Activated CD8-positive, alpha-beta memory T cell treated with anti-CD3 and anti-CD28 coated beads, Interleukin-2, amount 10 ng/mL, durations not matched to agents 7 days and 5 days (primary cell): ENCODE measurements around the gene ZNF335. TPM values are rescaled to one million over a fixed set of nuclear protein-coding genes. Genes with fewer than 3 reads are reported as not detected.
"Not testable (repeated sequence)": the region's sequence is repeated elsewhere in the genome, so short reads cannot be mapped to it uniquely, and the experiment has no call there.

Experiments
- ATAC-seq: fragments of 150-1000 bp; cut with Tn5 transposase; one replicate; pipeline ENCODE4 v1.10.0; 2021; ENCODE audit warnings: moderate library complexity
- CTCF ChIA-PET: fragments of 350-600 bp; sonication (Branson Sonifier 250); formaldehyde crosslinking; loops from one replicate; lab custom pipeline; 2021; ENCODE audit warnings: antibody characterized with exemption; lab: Charles Lee
- DNase-seq: peaks from one replicate; pipeline ENCODE4 v3.0.0-alpha.2; 2020
- H3K27ac Mint-ChIP-seq: one replicate; pipeline ENCODE4 v1.8.0; 2021; ENCODE audit warnings: mild to moderate bottlenecking, mixed read lengths
- H3K27me3 Mint-ChIP-seq: one replicate; pipeline ENCODE4 v1.8.0; 2021; ENCODE audit warnings: mixed read lengths
- H3K36me3 Mint-ChIP-seq: one replicate; pipeline ENCODE4 v1.8.0; 2021; ENCODE audit warnings: mild to moderate bottlenecking, mixed read lengths
- H3K4me1 Mint-ChIP-seq: one replicate; pipeline ENCODE4 v1.8.0; 2021; ENCODE audit warnings: mixed read lengths
- H3K4me3 Mint-ChIP-seq: one replicate; pipeline ENCODE4 v1.8.0; 2021; ENCODE audit warnings: mild to moderate bottlenecking, moderate library complexity, mixed read lengths
- H3K9me3 Mint-ChIP-seq: one replicate; pipeline ENCODE4 v1.8.0; 2022; ENCODE audit warnings: low read depth, mixed read lengths
- total RNA-seq, 2 experiments: library from RNA; stranded (reverse); gene quantifications; one replicate each; pipeline ENCODE4 v1.2.3, GENCODE V29; 2021

ZNF335 gene
- total RNA-seq, 2 experiments from 2014 or later: 39.4 to 40.6 TPM

- H3K27me3 Mint-ChIP-seq: no peaks in the 10 kb centered on the region
- peaks cover 48% of the 10 kb centered on the region for H3K36me3 Mint-ChIP-seq
- no peak for DNase-seq
- H3K9me3 Mint-ChIP-seq: no peaks in the 10 kb centered on the region
- ATAC-seq: no peak
- H3K4me3 Mint-ChIP-seq: no peak overlapping the region
- H3K4me1 Mint-ChIP-seq: peaks cover 20% of the 10 kb centered on the region
- no peak overlapping the region for H3K27ac Mint-ChIP-seq
- CTCF ChIA-PET: interaction anchor here (0.9 to 9.2 kb wide), 4 partner anchors 19 to 166 kb away, joined by 3 to 114 read pairs (median 6); partner anchors contain the start of gene PCIF1
Observed at GRCh38 chr20:45965169-45966002, 6.6 kb downstream of the ZNF335 start.

GRCh38 chr20:45964006-45964400 lies 8.0 kb downstream of the ZNF335 start:
- no peak for ATAC-seq
- DNase-seq: no peak
- CTCF ChIA-PET: interaction anchor here (0.8 to 9.2 kb wide), 5 partner anchors 11 to 165 kb away, joined by 3 to 114 read pairs (median 8); partner anchors contain the start of gene PCIF1
- Mint-ChIP-seq H3K27ac (no peak overlapping the region), H3K27me3 (no peaks in the 10 kb centered on the region), H3K4me3 (no peak overlapping the region), H3K9me3 (no peaks in the 10 kb centered on the region), H3K4me1 (peaks cover 7% of the 10 kb centered on the region), H3K36me3 (peaks cover 55% of the 10 kb centered on the region)

GRCh38 chr20:45963059-45964005 lies 8.7 kb downstream of the ZNF335 start:
- no peak for DNase-seq

GRCh38 chr20:45962031-45962755 lies 9.8 kb downstream of the ZNF335 start:
- CTCF ChIA-PET: interaction anchor here (0.6 to 6.7 kb wide), 12 partner anchors 8 to 173 kb away, joined by 3 to 53 read pairs (median 6); partner anchors contain the start of gene ZNF335
- H3K4me3 Mint-ChIP-seq: no peak overlapping the region
- H3K27ac Mint-ChIP-seq: no peak overlapping the region
- H3K4me1 Mint-ChIP-seq: peaks cover 7% of the 10 kb centered on the region
- no peaks in the 10 kb centered on the region for H3K27me3 Mint-ChIP-seq
- DNase-seq (no peak), ATAC-seq (no peak)
- peaks cover 57% of the 10 kb centered on the region for H3K36me3 Mint-ChIP-seq
- no peaks in the 10 kb centered on the region for H3K9me3 Mint-ChIP-seq

More at GRCh38 chr20:45963059-45964005, 8.7 kb downstream of the ZNF335 start:
- CTCF ChIA-PET: interaction anchor here (0.8 to 9.2 kb wide), 12 partner anchors 7 to 164 kb away, joined by 3 to 114 read pairs (median 6); partner anchors contain the start of genes PCIF1, ZNF335 and ZSWIM1
- Mint-ChIP-seq H3K36me3 (peaks cover 61% of the 10 kb centered on the region), H3K27ac (no peak overlapping the region), H3K4me1 (peaks cover 7% of the 10 kb centered on the region), H3K9me3 (no peaks in the 10 kb centered on the region), H3K27me3 (no peaks in the 10 kb centered on the region), H3K4me3 (no peak overlapping the region)
- ATAC-seq: no peak

- Mint-ChIP-seq H3K4me3 (no peak overlapping the region), H3K27ac (no peak overlapping the region), H3K9me3 (no peaks in the 10 kb centered on the region), H3K36me3 (peaks cover 52% of the 10 kb centered on the region), H3K4me1 (peaks cover 4% of the 10 kb centered on the region), H3K27me3 (no peaks in the 10 kb centered on the region)
- DNase-seq (no peak), ATAC-seq (no peak)
- CTCF ChIA-PET: interaction anchor here (1.3 to 6.7 kb wide), 6 partner anchors 10 to 161 kb away, joined by 3 to 53 read pairs (median 13); partner anchors contain the start of gene ZNF335
Observed at GRCh38 chr20:45959956-45960630, 11.9 kb downstream of the ZNF335 start.

GRCh38 chr20:45959126-45959525 lies 12.9 kb downstream of the ZNF335 start:
- Mint-ChIP-seq H3K4me3 (no peak overlapping the region), H3K27me3 (no peaks in the 10 kb centered on the region), H3K9me3 (no peaks in the 10 kb centered on the region), H3K36me3 (peaks cover 48% of the 10 kb centered on the region), H3K4me1 (peaks cover 4% of the 10 kb centered on the region), H3K27ac (no peak overlapping the region)
- ATAC-seq (no peak), DNase-seq (no peak)
- CTCF ChIA-PET: interaction anchor here (0.6 to 6.7 kb wide), 6 partner anchors 11 to 587 kb away, joined by 3 to 53 read pairs (median 4); partner anchors contain the start of gene ZNF335

- Mint-ChIP-seq H3K27me3 (no peaks in the 10 kb centered on the region), H3K36me3 (peaks cover 45% of the 10 kb centered on the region), H3K27ac (no peak overlapping the region), H3K4me3 (no peak overlapping the region), H3K9me3 (no peaks in the 10 kb centered on the region), H3K4me1 (peaks cover 4% of the 10 kb centered on the region)
- ATAC-seq: no peak
- CTCF ChIA-PET: interaction anchor here (0.6 to 6.7 kb wide), 7 partner anchors 10 to 586 kb away, joined by 3 to 53 read pairs (median 3); partner anchors contain the start of gene ZNF335
- DNase-seq: no peak
Observed at GRCh38 chr20:45958593-45958992, 13.4 kb downstream of the ZNF335 start.

- Mint-ChIP-seq H3K27me3 (no peaks in the 10 kb centered on the region), H3K9me3 (no peaks in the 10 kb centered on the region), H3K27ac (no peak overlapping the region), H3K4me1 (no peaks in the 10 kb centered on the region), H3K4me3 (no peak overlapping the region), H3K36me3 (peaks cover 34% of the 10 kb centered on the region)
- CTCF ChIA-PET: interaction anchor here (1.0 to 6.7 kb wide), 3 partner anchors 8 to 24 kb away, joined by 3 to 53 read pairs (median 5); partner anchors contain the start of gene ZNF335
- ATAC-seq (no peak), DNase-seq (no peak)
Observed at GRCh38 chr20:45957021-45957941, 14.7 kb downstream of the ZNF335 start.

GRCh38 chr20:45956326-45956725 lies 15.7 kb downstream of the ZNF335 start:
- CTCF ChIA-PET, H3K9me3 Mint-ChIP-seq, H3K4me3 Mint-ChIP-seq, ATAC-seq, DNase-seq, H3K4me1 Mint-ChIP-seq, H3K27ac Mint-ChIP-seq, H3K27me3 Mint-ChIP-seq: not testable (repeated sequence)
- peaks cover 37% of the 10 kb centered on the region for H3K36me3 Mint-ChIP-seq

GRCh38 chr20:45953672-45954071 lies 18.3 kb downstream of the ZNF335 start:
- CTCF ChIA-PET: interaction anchor here (0.5 to 4.0 kb wide), 3 partner anchors 9 to 129 kb away, joined by 3 to 19 read pairs (median 3); no protein-coding TSS in a partner anchor
- Mint-ChIP-seq H3K36me3 (peaks cover 29% of the 10 kb centered on the region), H3K4me1 (no peaks in the 10 kb centered on the region), H3K27me3 (no peaks in the 10 kb centered on the region), H3K9me3 (no peaks in the 10 kb centered on the region), H3K4me3 (no peak overlapping the region), H3K27ac (no peak overlapping the region)
- DNase-seq (no peak), ATAC-seq (no peak)

GRCh38 chr20:45952861-45953260 lies 19.1 kb downstream of the ZNF335 start:
- H3K4me1 Mint-ChIP-seq: no peaks in the 10 kb centered on the region
- no peak for ATAC-seq
- CTCF ChIA-PET: interaction anchor here (0.7 to 4.0 kb wide), 5 partner anchors 8 to 129 kb away, joined by 3 to 19 read pairs (median 3); no protein-coding TSS in a partner anchor

More at GRCh38 chr20:45952861-45953260, 19.1 kb downstream of the ZNF335 start:
- Mint-ChIP-seq H3K4me3 (no peak overlapping the region), H3K27ac (no peak overlapping the region), H3K9me3 (no peaks in the 10 kb centered on the region), H3K27me3 (no peaks in the 10 kb centered on the region), H3K36me3 (peaks cover 25% of the 10 kb centered on the region)
- no peak for DNase-seq
